ENCODE data around the gene CARD14. TPM values are rescaled to one million over a fixed set of nuclear protein-coding genes. Genes with fewer than 3 reads are reported as not detected.

Gene CARD14
- total and polyA plus RNA-seq, 2 of the 13 experiments (the other 11 are each of a cell fraction or from before 2014, with no cell fraction given): 0.11 TPM; not detected in 1

GRCh38 chr17:80184423-80184714 is 14.5 kb downstream of the CARD14 start:
- WGBS (ENCODE audit: low lambda C conversion rate): 32% methylated on average over 8 of the region's 10 CpGs
- DNase-seq (ENCODE audit: low spot score): no peak
- no peak for TF ChIP-seq ZNF740 (CRISPR knock-in tag; IDR thresholded peaks at IDR 0.05)
- TF ChIP-seq TCF12 (IDR thresholded peaks at IDR 0.05): no peak
- no peak for TF ChIP-seq TCF12 (CRISPR knock-in tag; IDR thresholded peaks at IDR 0.05)
- TF ChIP-seq PAXIP1 (CRISPR knock-in tag; conservative IDR thresholded peaks at IDR 0.05): no peak
- no peak for TF ChIP-seq RBFOX2 (IDR thresholded peaks at IDR 0.05; ENCODE audit: low read depth, low read length)
- no peak for TF ChIP-seq ZNF609 (CRISPR knock-in tag; IDR thresholded peaks at IDR 0.05; ENCODE audit: borderline replicate concordance)
- no peak for TF ChIP-seq HNF4A (CRISPR knock-in tag; IDR thresholded peaks at IDR 0.05)
- no peak for TF ChIP-seq ESRRA (CRISPR knock-in tag; IDR thresholded peaks at IDR 0.05; ENCODE audit: low read depth)
- TF ChIP-seq ATF7 (IDR thresholded peaks at IDR 0.05): no peak
- no peak for TF ChIP-seq ATF7 (CRISPR knock-in tag; IDR thresholded peaks at IDR 0.05)
- no peak for TF ChIP-seq CEBPZ (IDR thresholded peaks at IDR 0.05; ENCODE audit: low read length)

More at GRCh38 chr17:80184423-80184714, 14.5 kb downstream of the CARD14 start:
- ChIA-PET CTCF (ENCODE audit: low intra/inter-chr PET ratio, low total read pairs) (no interaction called here), POLR2A (interaction anchor here (1.1 kb wide), 1 partner anchor 38 kb away, joined by 3 read pairs; no protein-coding TSS in a partner anchor)
- no peak overlapping the region for H3K27ac ChIP-seq (ENCODE audit: extremely low read length, insufficient read depth, low read length)
- no peaks in the 10 kb centered on the region for H3K9me3 ChIP-seq (ENCODE audit: low read length)
- H3K4me2 ChIP-seq (ENCODE audit: low read depth, low read length): no peak overlapping the region
- no peaks in the 10 kb centered on the region for H3K36me3 ChIP-seq (replicated peaks in 1 of 2; ENCODE audit: control insufficient read depth in 1 of 2, insufficient read depth in 2 of 2, low read length in 2 of 2)
- no TSS peak for BruUV-seq (replicated peaks)
- no peaks in the 10 kb centered on the region for H3K79me2 ChIP-seq (ENCODE audit: insufficient read depth, low read length)
- in situ Hi-C loops (cut with HindIII; ENCODE audit: extremely low pct_ligation_motif_present, low pct_unique_long_range_greater_than_20kb) (no loop called here), intact Hi-C loops (cut with micrococcal nuclease; ENCODE audit: unreplicated experiment) (no loop called here)
- H3K4me1 ChIP-seq (ENCODE audit: insufficient read depth, low read length): peaks cover 15% of the 10 kb centered on the region
- peak; percentile 6; the same call in 1 of the 3 replicates for ATAC-seq
- no peak overlapping the region for H2AFZ ChIP-seq (ENCODE audit: low read length)
- H3K27me3 ChIP-seq (ENCODE audit: control insufficient read depth in 1 of 2, insufficient read depth in 2 of 2, low read length in 2 of 2): peaks cover 21 to 97% of the 10 kb centered on the region in 2 experiments
- FAIRE-seq: no peak
- no peak overlapping the region for H3K9ac ChIP-seq (ENCODE audit: insufficient read depth, low read depth, low read length)
- no peaks in the 10 kb centered on the region for H4K20me1 ChIP-seq (ENCODE audit: insufficient read depth, low read length)
- H3K4me3 ChIP-seq (replicated peaks in 1 of 3; ENCODE audit: insufficient read depth in 1 of 3, low read depth in 2 of 3, low read length in 3 of 3): no peak overlapping the region
